IMR-90 (cell line): ENCODE data around the gene EFNB2. TPM values are rescaled to one million over a fixed set of nuclear protein-coding genes. Genes with fewer than 3 reads are reported as not detected.

Source experiments
- ATAC-seq: fragments of 200-7000 bp; cut with Tn5 transposase; 2 replicates; pipeline ENCODE4 v1.9.1; 2020; ENCODE audit warnings: low read depth, mild to moderate bottlenecking, moderate library complexity
- BruUV-seq: library from RNA; stranded (reverse); fragments of 400-500 nt; replicated peaks from 2 replicates; lab custom pipeline; 2021; lab: Mats Ljungman, UMichigan
- CTCF ChIA-PET: fragments of 300-600 bp; formaldehyde crosslinking; extraction: SDS; loops from one replicate; lab custom pipeline; 2021; ENCODE audit warnings: antibody characterized with exemption; lab: Yijun Ruan, JAX
- POLR2A ChIA-PET: fragments of 300-600 bp; sonication (Branson Sonifier 250); formaldehyde crosslinking; loops from one replicate; lab custom pipeline; 2022; ENCODE audit warnings: antibody characterized with exemption; ENCODE audit not compliant: unreplicated experiment; lab: Charles Lee
- DNase-seq: peaks from one replicate; pipeline ENCODE4 v3.0.0; 2013
- H2AFZ ChIP-seq: replicated peaks from 2 replicates; pipeline ENCODE3; 2013; ENCODE audit warnings: low read length, mild to moderate bottlenecking; ENCODE audit not compliant: poor library complexity
- H2AK5ac ChIP-seq: 2 replicates; pipeline ENCODE4 v1.6.1; 2013; ENCODE audit warnings: low read depth, low read length, inconsistent platforms
- H2AK9ac ChIP-seq: replicated peaks from 2 replicates; pipeline ENCODE3; 2013; ENCODE audit warnings: mild to moderate bottlenecking, low read depth, low read length, moderate library complexity; ENCODE audit not compliant: poor library complexity
- H2BK120ac ChIP-seq: 2 replicates; pipeline ENCODE4 v1.6.1; 2013; ENCODE audit warnings: low read depth, low read length, inconsistent platforms
- H2BK15ac ChIP-seq: 3 replicates; pipeline ENCODE4 v1.6.1; 2013; ENCODE audit warnings: low read depth, low read length, inconsistent platforms
- H2BK20ac ChIP-seq: 2 replicates; pipeline ENCODE4 v1.6.1; 2013; ENCODE audit warnings: low read depth, mild to moderate bottlenecking, inconsistent platforms, low read length, moderate library complexity
- H2BK5ac ChIP-seq: 2 replicates; pipeline ENCODE4 v1.6.1; 2013; ENCODE audit warnings: mild to moderate bottlenecking, low read depth, low read length, inconsistent platforms; ENCODE audit not compliant: poor library complexity, severe bottlenecking
- H3K14ac ChIP-seq: replicated peaks from 2 replicates; pipeline ENCODE4 v1.6.1; 2013; ENCODE audit warnings: low read depth, low read length, inconsistent platforms
- H3K18ac ChIP-seq: 2 replicates; pipeline ENCODE4 v1.6.1; 2013; ENCODE audit warnings: low read depth, low read length, control low read depth
- H3K23ac ChIP-seq: 2 replicates; pipeline ENCODE4 v1.6.1; 2013; ENCODE audit warnings: low read depth, low read length, inconsistent platforms
- H3K27ac ChIP-seq: 2 replicates; pipeline ENCODE4 v1.5.1; 2013; ENCODE audit warnings: mild to moderate bottlenecking, control low read depth, low read length; ENCODE audit not compliant: insufficient read depth
- H3K27me3 ChIP-seq: 2 replicates; pipeline ENCODE4 v1.6.1; 2013; ENCODE audit warnings: low read length; ENCODE audit not compliant: control insufficient read depth, insufficient read depth
- H3K36me3 ChIP-seq: 2 replicates; pipeline ENCODE4 v1.6.1; 2013; ENCODE audit warnings: low read length, mixed read lengths; ENCODE audit not compliant: control insufficient read depth, insufficient read depth
- H3K4ac ChIP-seq: 2 replicates; pipeline ENCODE4 v1.6.1; 2013; ENCODE audit warnings: low read depth, low read length, inconsistent platforms
- H3K4me1 ChIP-seq: 2 replicates; pipeline ENCODE4 v1.6.1; 2013; ENCODE audit warnings: low read length, mixed read lengths; ENCODE audit not compliant: control insufficient read depth, insufficient read depth
- H3K4me2 ChIP-seq: 2 replicates; pipeline ENCODE4 v1.6.1; 2013; ENCODE audit warnings: low read depth, mild to moderate bottlenecking, control low read depth, low read length, moderate library complexity
- H3K4me3 ChIP-seq: 2 replicates; pipeline ENCODE4 v1.5.1; 2013; ENCODE audit warnings: low read depth, mild to moderate bottlenecking, control low read depth, low read length, moderate library complexity; ENCODE audit not compliant: insufficient read depth
- H3K56ac ChIP-seq: 2 replicates; pipeline ENCODE4 v1.6.1; 2013; ENCODE audit warnings: low read length, inconsistent platforms; ENCODE audit not compliant: insufficient read depth; ENCODE audit errors: extremely low read depth
- H3K79me1 ChIP-seq, 2 experiments: 2 replicates each; pipeline ENCODE4 v1.6.1; 2013; ENCODE audit warnings: low read length in 2 of 2, inconsistent platforms in 1 of 2, low read depth in 1 of 2
- H3K9ac ChIP-seq: 2 replicates; pipeline ENCODE4 v1.6.1; 2013; ENCODE audit warnings: low read depth, low read length, control low read depth
- H3K9me1 ChIP-seq: 2 replicates; pipeline ENCODE4 v1.6.1; 2013; ENCODE audit warnings: low read length, inconsistent platforms; ENCODE audit not compliant: insufficient read depth
- H3K9me3 ChIP-seq: 2 replicates; pipeline ENCODE4 v1.6.1; 2013; ENCODE audit warnings: low read length; ENCODE audit not compliant: control insufficient read depth, insufficient read depth
- H4K20me1 ChIP-seq: 2 replicates; pipeline ENCODE4 v1.6.1; 2013; ENCODE audit warnings: low read length, inconsistent platforms; ENCODE audit not compliant: insufficient read depth
- H4K5ac ChIP-seq: 2 replicates; pipeline ENCODE4 v1.6.1; 2013; ENCODE audit warnings: mild to moderate bottlenecking, low read depth, low read length, control low read depth
- H4K8ac ChIP-seq, 2 experiments: 2 replicates each; pipeline ENCODE4 v1.6.1; 2013; ENCODE audit warnings: low read depth in 2 of 2, low read length in 2 of 2, control low read depth in 1 of 2, inconsistent platforms in 1 of 2
- H4K91ac ChIP-seq: 2 replicates; pipeline ENCODE4 v1.6.1; 2013; ENCODE audit warnings: low read depth, low read length, inconsistent platforms; ENCODE audit not compliant: insufficient read depth
- BHLHE40 ChIP-seq: fragments of 150-350 bp; IDR thresholded peaks from 2 replicates; pipeline ENCODE4 v1.6.1; 2016; ENCODE audit warnings: mild to moderate bottlenecking, low read depth, low read length
- CEBPB ChIP-seq: IDR thresholded peaks from 2 replicates; pipeline ENCODE4 v1.6.1; 2012; ENCODE audit warnings: low read depth, low read length, improper control_type of control experiment
- CHD1 ChIP-seq: IDR thresholded peaks from 2 replicates; pipeline ENCODE4 v1.6.1; 2012; ENCODE audit warnings: low read depth, low read length, improper control_type of control experiment
- CTCF ChIP-seq: conservative IDR thresholded peaks from 2 replicates; pipeline ENCODE4 v1.5.1; 2012; ENCODE audit warnings: mild to moderate bottlenecking, low read depth, low read length, improper control_type of control experiment
- ELK1 ChIP-seq: fragments of 150-350 bp; IDR thresholded peaks from 2 replicates; pipeline ENCODE4 v1.6.1; 2016; ENCODE audit warnings: low read depth, mild to moderate bottlenecking, low read length, moderate library complexity, borderline replicate concordance
- FOS ChIP-seq: fragments of 150-350 bp; IDR thresholded peaks from 2 replicates; pipeline ENCODE4 v1.6.1; 2016; ENCODE audit warnings: low read depth, low read length
- MAFK ChIP-seq: IDR thresholded peaks from 2 replicates; pipeline ENCODE4 v1.6.1; 2012; ENCODE audit warnings: low read depth, low read length, improper control_type of control experiment
- MAZ ChIP-seq: IDR thresholded peaks from 2 replicates; pipeline ENCODE4 v1.6.1; 2012; ENCODE audit warnings: low read depth, mild to moderate bottlenecking, low read length, improper control_type of control experiment, moderate library complexity, borderline replicate concordance
- MXI1 ChIP-seq: IDR thresholded peaks from 2 replicates; pipeline ENCODE4 v1.6.1; 2012; ENCODE audit warnings: low read depth, mild to moderate bottlenecking, low read length, moderate library complexity, borderline replicate concordance
- NFE2L2 ChIP-seq: fragments of 150-350 bp; IDR thresholded peaks from 2 replicates; pipeline ENCODE4 v1.6.1; 2016; ENCODE audit warnings: low read depth, mild to moderate bottlenecking, low read length
- POLR2A ChIP-seq: IDR thresholded peaks from 2 replicates; pipeline ENCODE4 v1.6.1; 2012; ENCODE audit warnings: mild to moderate bottlenecking, low read depth, low read length
- RAD21 ChIP-seq: IDR thresholded peaks from 2 replicates; pipeline ENCODE4 v1.6.1; 2012; ENCODE audit warnings: low read length, improper control_type of control experiment
- RCOR1 ChIP-seq: IDR thresholded peaks from 2 replicates; pipeline ENCODE4 v1.6.1; 2012; ENCODE audit warnings: mild to moderate bottlenecking, low read length, improper control_type of control experiment; ENCODE audit not compliant: insufficient replicate concordance
- RFX5 ChIP-seq: IDR thresholded peaks from 2 replicates; pipeline ENCODE4 v1.8.0; 2012; ENCODE audit warnings: low read depth, mild to moderate bottlenecking, low read length, moderate library complexity
- SMC3 ChIP-seq: fragments of 150-350 bp; IDR thresholded peaks from 2 replicates; pipeline ENCODE4 v1.6.1; 2016; ENCODE audit warnings: low read depth, mild to moderate bottlenecking, antibody characterized with exemption, low read length, moderate library complexity
- USF2 ChIP-seq: fragments of 150-350 bp; IDR thresholded peaks from 2 replicates; pipeline ENCODE4 v1.6.1; 2017; ENCODE audit warnings: mild to moderate bottlenecking, antibody characterized with exemption, low read length, low read depth
- WGBS, 2 experiments: methylation state at CpG; one replicate each; pipeline versions ENCODE4 v1.1.5 to v1.1.7; 2013; ENCODE audit warnings: missing lambda C conversion rate in 2 of 2; ENCODE audit not compliant: insufficient read length in 1 of 2; ENCODE audit errors: extremely low coverage in 2 of 2; 5-methylcytosine and 5-hydroxymethylcytosine counted together
- dilution Hi-C: fragments of 300-500 bp; cut with HindIII; formaldehyde crosslinking; loops from one replicate; pipeline ENCODE4 v1.14.3; 2018; ENCODE audit warnings: low sequenced_read_pairs; ENCODE audit not compliant: unreplicated experiment
- in situ Hi-C: fragments of 300-500 bp; cut with MboI; formaldehyde crosslinking; loops from 3 replicates; pipeline ENCODE4 v1.14.3; 2019; ENCODE audit warnings: low sequenced_read_pairs, inconsistent platforms, mixed read lengths
- intact Hi-C: fragments of 100-400 bp; cut with micrococcal nuclease; formaldehyde crosslinking; loops from 2 replicates; pipeline ENCODE4 v1.10.0; 2022
- polyA plus RNA-seq, 3 experiments: library from polyadenylated mRNA; depleted of rRNA; stranded (reverse); fragments of >200 nt; gene quantifications; 2 replicates each; pipeline ENCODE4 v1.2.3, GENCODE V29; 2012; ENCODE audit warnings: low replicate concordance in 1 of 3
- total RNA-seq: library from RNA; depleted of rRNA; stranded (reverse); fragments of >200 nt; gene quantifications from 2 replicates; pipeline ENCODE4 v1.2.3, GENCODE V29; 2012

The EFNB2 gene
- total and polyA plus RNA-seq, 2 of the 4 experiments (the other 2 are of a cell fraction): 5.4 to 6.0 TPM

- Histone ChIP-seq H2AK5ac (0 out of 2 replicates have a peak overlapping the region, but pooled peaks have one; percentile 72), H3K23ac (no peak overlapping the region), H3K4me1 (no peaks in the 10 kb centered on the region), H3K9me1 (no peaks in the 10 kb centered on the region), H3K56ac (no peak overlapping the region), H3K14ac (no peak overlapping the region; the same call in 1 of the 2 replicates), H3K79me1 (no peaks in the 10 kb centered on the region), H2BK5ac (no peak overlapping the region), H4K5ac (no peak overlapping the region), H3K18ac (no peak overlapping the region), H3K4ac (peak overlapping the region; percentile 25; the same call in 1 of the 2 replicates), H3K36me3 (no peaks in the 10 kb centered on the region), H2BK20ac (peak overlapping the region; percentile 54; the same call in 1 of the 2 replicates), H3K4me2 (peak overlapping the region; percentile 84; the same call in 1 of the 2 replicates), H2AFZ (peak overlapping the region; percentile 45), H4K8ac (peak overlapping the region; percentile 0 to 30; a peak in 2 of 4 replicates), H2BK120ac (peak overlapping the region; percentile 35), H3K4me3 (no peak overlapping the region), H3K27ac (no peak overlapping the region), H4K91ac (peak overlapping the region; percentile 48; the same call in 1 of the 2 replicates), H2AK9ac (no peak overlapping the region), H3K27me3 (no peaks in the 10 kb centered on the region), H3K9me3 (no peaks in the 10 kb centered on the region), H3K9ac (no peak overlapping the region), H4K20me1 (no peaks in the 10 kb centered on the region), H2BK15ac (peak overlapping the region; percentile 8; the same call in 1 of the 3 replicates)
- CTCF ChIA-PET: interaction anchor here (1.1 kb wide), 1 partner anchor 9 kb away, joined by 3 read pairs; no protein-coding TSS in a partner anchor
- intact Hi-C loops: no loop called here
- no peak for ATAC-seq
- BruUV-seq: no TSS peak
- no peak for TF ChIP-seq RCOR1
- no peak for TF ChIP-seq MAZ
- TF ChIP-seq CTCF: no peak
- no peak for TF ChIP-seq MAFK
- no peak for TF ChIP-seq RFX5
- no peak for TF ChIP-seq RAD21
- no peak for TF ChIP-seq POLR2A
- TF ChIP-seq CEBPB: no peak
- no peak for TF ChIP-seq CHD1
- TF ChIP-seq MXI1: no peak
- no peak for TF ChIP-seq ELK1
- TF ChIP-seq USF2: no peak
- no peak for TF ChIP-seq BHLHE40
- TF ChIP-seq FOS: no peak
- no peak for TF ChIP-seq NFE2L2
- TF ChIP-seq SMC3: no peak
- in situ Hi-C loops: no loop called here
- no peak for DNase-seq
- dilution Hi-C loops: no loop called here
- POLR2A ChIA-PET: no interaction called here
- WGBS, 2 experiments: no CpG with 5 or more reads among the region's 4 CpGs
These were observed 62.8 kb downstream of the EFNB2 start for GRCh38 chr13:106472621-106473020.
